Measurements from ENCODE around the gene CDADC1. TPM values are rescaled to one million over a fixed set of nuclear protein-coding genes. Genes with fewer than 3 reads are reported as not detected.

Gene CDADC1
- total and polyA plus RNA-seq, 2 donors (not counting 3 experiments of a cell fraction or from before 2014, with no cell fraction given) = 2.4 to 9.1 TPM

GRCh38 chr13:49259586-49259985 is 11.9 kb downstream of the CDADC1 start:
- POLR2A ChIA-PET = no interaction called here
- Histone ChIP-seq H3K9ac (replicated peaks; ENCODE audit: extremely low read depth, insufficient read depth, low read length) (no peak overlapping the region), H3K4me2 (ENCODE audit: insufficient read depth, low read length) (no peak overlapping the region), H3K36me3 (ENCODE audit: control insufficient read depth in 2 of 2, extremely low read depth in 1 of 2, insufficient read depth in 2 of 2, low read length in 2 of 2) (peaks cover 13% of the 10 kb centered on the region in 2 experiments), H3K4me3 (replicated peaks in 1 of 3; ENCODE audit: insufficient read depth in 1 of 3, low read depth in 1 of 3, low read length in 3 of 3) (no peak overlapping the region), H2AFZ (ENCODE audit: low read depth, low read length) (no peak overlapping the region), H3K27me3 (ENCODE audit: control insufficient read depth in 2 of 2, insufficient read depth in 2 of 2, low read length in 2 of 2) (no peaks in the 10 kb centered on the region), H3K9me1 (replicated peaks; ENCODE audit: control insufficient read depth, extremely low read depth, insufficient read depth, low read length) (no peaks in the 10 kb centered on the region), H4K20me1 (replicated peaks; ENCODE audit: control insufficient read depth, extremely low read depth, insufficient read depth, low read length) (no peaks in the 10 kb centered on the region), H3K4me1 (ENCODE audit: control insufficient read depth, extremely low read depth, insufficient read depth, low read length) (no peaks in the 10 kb centered on the region), H3K27ac (ENCODE audit: insufficient read depth, low read depth, low read length) (no peak overlapping the region), H3K79me2 (ENCODE audit: control insufficient read depth, insufficient read depth, low read length) (no peaks in the 10 kb centered on the region), H3K9me3 (replicated peaks; ENCODE audit: control insufficient read depth, insufficient read depth, low read length) (no peaks in the 10 kb centered on the region)
- DNase-seq (ENCODE audit: low read depth, low spot score) = no peak
- intact Hi-C loops (cut with micrococcal nuclease) = no loop called here
- no peak for FAIRE-seq
- dilution Hi-C loops (cut with MboI; ENCODE audit: extremely low pct_ligation_motif_present, low sequenced_read_pairs) = no loop called here
- TF ChIP-seq POLR2AphosphoS5 (IDR thresholded peaks at IDR 0.05; ENCODE audit: insufficient read depth, low read depth, low read length) (no peak), JUN (IDR thresholded peaks at IDR 0.05; ENCODE audit: borderline replicate concordance, insufficient read depth, insufficient read length, low read depth) (no peak), FOS (IDR thresholded peaks at IDR 0.05; ENCODE audit: borderline replicate concordance, insufficient read depth, low read length) (no peak), MYC (IDR thresholded peaks at IDR 0.05; ENCODE audit: low read depth, low read length) (no peak), MAX (IDR thresholded peaks at IDR 0.05; ENCODE audit: insufficient read depth, insufficient read length) (no peak), GATA2 (IDR thresholded peaks at IDR 0.05; ENCODE audit: insufficient read depth, insufficient read length, low read depth, low read length) (no peak), POLR2A (IDR thresholded peaks at IDR 0.05; ENCODE audit: low read depth, low read length) (no peak), EZH2 (IDR thresholded peaks at IDR 0.05; ENCODE audit: borderline replicate concordance, low read depth, low read length, severe bottlenecking) (no peak), CTCF (IDR thresholded peaks at IDR 0.05; ENCODE audit: extremely low read depth in 1 of 2, insufficient read depth in 1 of 2, low read depth in 1 of 2, low read length in 2 of 2) (no peak)
- BruUV-seq (replicated peaks) = no TSS peak
- CTCF ChIA-PET = interaction anchor here (2.1 kb wide), 1 partner anchor 21 kb away, joined by 7 read pairs; no protein-coding TSS in a partner anchor
